Kidney (tissue), 14 donors: ENCODE results near the gene SLC26A1. TPM values are rescaled to one million over a fixed set of nuclear protein-coding genes. Genes with fewer than 3 reads are reported as not detected.

Experiments used
- DNase-seq, 5 donors: peaks; one replicate each; pipeline ENCODE4 v3.0.0-alpha.2; 2013 to 2020
- FAIRE-seq: peaks from 2 replicates; lab custom pipeline; 2012; peaks lifted over from hg19 to GRCh38; lab: Jason Lieb, UNC
- H3K27ac ChIP-seq, 2 donors: one replicate each; pipeline ENCODE4 v1.7.0; 2013; ENCODE audit warnings: low read depth in 2 of 2, low read length in 2 of 2, inconsistent platforms in 1 of 2
- H3K27me3 ChIP-seq: one replicate; pipeline ENCODE4 v1.7.1; 2013; ENCODE audit warnings: low read length, inconsistent platforms; ENCODE audit not compliant: control insufficient read depth, insufficient read depth
- H3K36me3 ChIP-seq, 3 donors: one replicate each; pipeline versions ENCODE4 v1.7.0 to v1.7.1; 2013; ENCODE audit warnings: low read length in 3 of 3, control low read depth in 1 of 3, inconsistent platforms in 1 of 3; ENCODE audit not compliant: insufficient read depth in 3 of 3, control insufficient read depth in 2 of 3
- H3K4me1 ChIP-seq, 3 donors: one replicate each; pipeline versions ENCODE4 v1.7.0 to v1.7.1; 2013; ENCODE audit warnings: low read length in 3 of 3, inconsistent platforms in 1 of 3, low read depth in 1 of 3; ENCODE audit not compliant: control insufficient read depth in 2 of 3, insufficient read depth in 2 of 3
- H3K4me3 ChIP-seq, 3 donors: one replicate each; pipeline versions ENCODE4 v1.7.0 to v1.8.1; 2013; ENCODE audit warnings: low read length in 3 of 3, control low read depth in 1 of 3, inconsistent platforms in 1 of 3
- H3K9ac ChIP-seq, 3 donors: one replicate each; pipeline versions ENCODE4 v1.7.0 to v1.7.1; 2013; ENCODE audit warnings: low read length in 3 of 3, control low read depth in 1 of 3, inconsistent platforms in 1 of 3
- H3K9me3 ChIP-seq, 3 donors: one replicate each; pipeline versions ENCODE4 v1.7.0 to v1.7.1; 2013; ENCODE audit warnings: low read length in 3 of 3, control low read depth in 1 of 3, inconsistent platforms in 1 of 3; ENCODE audit not compliant: control insufficient read depth in 2 of 3, insufficient read depth in 1 of 3
- CTCF ChIP-seq: IDR thresholded peaks from 3 replicates; pipeline ENCODE4 v1.5.1; 2012; ENCODE audit warnings: mild to moderate bottlenecking, moderate library complexity, borderline replicate concordance; ENCODE audit not compliant: insufficient read depth; ENCODE audit errors: extremely low read depth
- intact Hi-C: fragments of 100-400 bp; cut with DNase I; formaldehyde crosslinking; loops from one replicate; pipeline ENCODE4 v1.11.1; 2022
- polyA plus RNA-seq: library from polyadenylated mRNA; stranded (reverse); fragments of 350-450 nt; fragmentation: Illumina TruSeq; extraction: RNeasy Lipid Tissue Mini Kit (QIAGEN cat#74804); gene quantifications from one replicate; pipeline ENCODE4 v1.2.3, GENCODE V29; 2014; ENCODE audit warnings: low read depth, low replicate concordance; ENCODE audit not compliant: insufficient read depth
- total RNA-seq: library from RNA; stranded (reverse); fragmentation: NEBNext Ultra II Directional; extraction: Animal tissue kit (Norgen Biotek cat#: 25700); gene quantifications from one replicate; pipeline ENCODE4 v1.2.1, GENCODE V29; 2021
- donor health status: control.
- donor health status: control.
- donor health status: control.
- donor health status: control.
- donor health status: control.
- donor health status: DM: yes; HTN: yes; CAD: no.
- donor health status: Normal renal cell carcinoma (clear cell type).

The SLC26A1 gene
- total and polyA plus RNA-seq, 2 donors from 2014 or later: 2.9 to 10.2 TPM

GRCh38 chr4:995311-996026 lies 2.3 kb upstream of the SLC26A1 start:
- H3K36me3 ChIP-seq: peaks cover 0 to under 1% (median 0%) of the 10 kb centered on the region in 3 donors
- DNase-seq: peak in 2 of 5 donors; percentile 36 to 66
- H3K27ac ChIP-seq: no peak overlapping the region
- H3K4me3 ChIP-seq: no peak overlapping the region
- no peaks in the 10 kb centered on the region for H3K9me3 ChIP-seq
- no peak for TF ChIP-seq CTCF
- H3K9ac ChIP-seq: no peak overlapping the region
- no peak for FAIRE-seq
- intact Hi-C loops: no loop called here
- H3K4me1 ChIP-seq: peaks cover 0 to 27% (median 9%) of the 10 kb centered on the region in 3 donors
- H3K27me3 ChIP-seq: peaks cover 7% of the 10 kb centered on the region

GRCh38 chr4:992297-993110 lies 700 bp downstream of the SLC26A1 start:
- peak overlapping the region; percentile 93 to 97 for H3K27ac ChIP-seq

DNA sequence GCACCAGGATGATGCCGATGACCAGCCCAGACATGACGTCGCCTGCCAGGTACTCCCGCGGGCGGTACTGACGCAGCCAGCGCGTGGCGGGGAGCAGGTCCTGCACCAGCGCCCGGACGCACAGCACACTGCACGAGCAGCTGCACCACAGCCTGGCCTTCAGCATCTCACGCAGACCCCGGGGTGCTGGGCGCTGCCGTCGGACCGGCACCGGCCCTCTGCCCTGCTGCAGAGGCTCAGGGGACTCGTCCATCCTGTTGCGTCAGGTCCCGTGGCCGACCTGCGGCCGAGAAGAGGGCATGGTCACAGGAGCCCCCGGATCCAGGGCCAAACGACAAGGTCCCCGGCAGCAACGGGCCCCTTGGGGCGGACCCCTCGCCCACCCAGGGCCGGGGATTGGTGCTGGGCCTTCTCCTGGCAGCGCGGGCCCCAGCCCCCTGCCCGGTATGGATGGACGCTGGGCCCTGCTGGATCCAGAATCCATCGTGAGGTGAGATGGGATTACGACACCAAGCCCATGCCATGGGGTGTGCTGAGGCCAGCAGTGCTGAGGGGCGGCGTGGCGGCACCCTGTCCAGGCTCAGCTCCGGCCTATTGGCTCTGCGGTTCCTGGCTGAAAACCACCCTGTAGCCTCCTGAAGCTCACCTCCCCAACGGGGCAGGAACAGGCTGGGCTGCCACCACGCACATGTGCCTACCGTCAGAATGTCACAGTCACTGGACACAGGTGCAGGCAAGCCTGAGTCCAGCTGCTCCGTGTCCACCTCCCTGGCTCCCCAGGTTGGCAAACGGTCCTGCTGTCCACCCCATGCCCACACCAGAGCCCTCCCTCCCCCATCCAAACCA lies 1.5 kb downstream of the SLC26A1 start:
- peaks cover 0 to 31% (median 8%) of the 10 kb centered on the region in 3 donors for H3K4me1 ChIP-seq
- TF ChIP-seq CTCF: no peak
- FAIRE-seq (no peak), DNase-seq (peak in 2 of 5 donors; percentile 50 to 78)
- intact Hi-C loops: no loop called here
- no peaks in the 10 kb centered on the region for H3K9me3 ChIP-seq
- H3K27ac ChIP-seq: peak overlapping the region; percentile 89 to 97
- no peaks in the 10 kb centered on the region for H3K27me3 ChIP-seq
- H3K4me3 ChIP-seq: peak overlapping the region in 2 of 3 donors; percentile 58 to 69
- peaks cover 0 to 4% (median 4%) of the 10 kb centered on the region in 3 donors for H3K36me3 ChIP-seq
- H3K9ac ChIP-seq: peak overlapping the region in 2 of 3 donors; percentile 64 to 87

More at GRCh38 chr4:992297-993110, 700 bp downstream of the SLC26A1 start:
- peaks cover 0 to 29% (median 6%) of the 10 kb centered on the region in 3 donors for H3K4me1 ChIP-seq
- intact Hi-C loops: no loop called here
- no peaks in the 10 kb centered on the region for H3K9me3 ChIP-seq
- H3K36me3 ChIP-seq: peaks cover 0 to 4% (median 4%) of the 10 kb centered on the region in 3 donors
- H3K4me3 ChIP-seq: peak overlapping the region; percentile 11 to 69 (median 60)
- H3K9ac ChIP-seq: peak overlapping the region in 2 of 3 donors; percentile 64 to 87
- FAIRE-seq (no peak), DNase-seq (peak; percentile 56 to 94 (median 75))
- H3K27me3 ChIP-seq: no peaks in the 10 kb centered on the region
- no peak for TF ChIP-seq CTCF
